ENCODE measurements around the gene SERPINF2.

The SERPINF2 gene

DNA sequence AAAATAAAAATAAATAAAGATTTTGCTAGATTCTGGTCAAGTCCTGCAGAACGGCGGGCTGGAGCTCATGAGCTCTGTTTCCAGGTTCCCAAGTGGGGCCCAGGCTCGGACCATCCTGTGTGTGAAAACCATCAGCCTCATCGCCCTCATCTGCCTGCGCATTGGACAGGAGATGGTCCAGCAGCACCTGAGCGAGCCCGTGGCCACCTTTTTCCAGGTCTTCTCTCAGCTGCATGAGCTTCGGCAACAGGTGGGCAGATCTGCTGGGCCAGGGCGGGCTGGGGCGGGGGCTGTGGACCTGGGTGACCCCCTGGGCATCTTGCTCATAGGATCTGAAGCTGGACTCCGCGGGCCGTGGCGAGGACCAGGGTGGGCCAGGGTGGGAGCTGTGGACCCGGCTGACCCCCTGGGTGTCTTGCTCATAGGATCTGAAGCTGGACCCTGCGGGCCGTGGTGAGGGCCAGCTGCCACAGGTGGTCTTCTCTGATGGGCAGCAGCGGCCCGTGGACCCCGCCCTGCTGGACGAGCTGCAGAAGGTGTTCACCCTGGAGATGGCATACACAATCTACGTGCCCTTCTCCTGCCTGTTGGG is 10.3 kb upstream of the SERPINF2 start:
- no peak overlapping the region for H3K27ac ChIP-seq
- TF ChIP-seq ZFX (IDR thresholded peaks at IDR 0.05; ENCODE audit: borderline replicate concordance): no peak
- TF ChIP-seq, protein P1, sequence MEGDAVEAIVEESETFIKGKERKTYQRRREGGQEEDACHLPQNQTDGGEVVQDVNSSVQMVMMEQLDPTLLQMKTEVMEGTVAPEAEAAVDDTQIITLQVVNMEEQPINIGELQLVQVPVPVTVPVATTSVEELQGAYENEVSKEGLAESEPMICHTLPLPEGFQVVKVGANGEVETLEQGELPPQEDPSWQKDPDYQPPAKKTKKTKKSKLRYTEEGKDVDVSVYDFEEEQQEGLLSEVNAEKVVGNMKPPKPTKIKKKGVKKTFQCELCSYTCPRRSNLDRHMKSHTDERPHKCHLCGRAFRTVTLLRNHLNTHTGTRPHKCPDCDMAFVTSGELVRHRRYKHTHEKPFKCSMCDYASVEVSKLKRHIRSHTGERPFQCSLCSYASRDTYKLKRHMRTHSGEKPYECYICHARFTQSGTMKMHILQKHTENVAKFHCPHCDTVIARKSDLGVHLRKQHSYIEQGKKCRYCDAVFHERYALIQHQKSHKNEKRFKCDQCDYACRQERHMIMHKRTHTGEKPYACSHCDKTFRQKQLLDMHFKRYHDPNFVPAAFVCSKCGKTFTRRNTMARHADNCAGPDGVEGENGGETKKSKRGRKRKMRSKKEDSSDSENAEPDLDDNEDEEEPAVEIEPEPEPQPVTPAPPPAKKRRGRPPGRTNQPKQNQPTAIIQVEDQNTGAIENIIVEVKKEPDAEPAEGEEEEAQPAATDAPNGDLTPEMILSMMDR (IDR thresholded peaks at IDR 0.05): no peak

DNA sequence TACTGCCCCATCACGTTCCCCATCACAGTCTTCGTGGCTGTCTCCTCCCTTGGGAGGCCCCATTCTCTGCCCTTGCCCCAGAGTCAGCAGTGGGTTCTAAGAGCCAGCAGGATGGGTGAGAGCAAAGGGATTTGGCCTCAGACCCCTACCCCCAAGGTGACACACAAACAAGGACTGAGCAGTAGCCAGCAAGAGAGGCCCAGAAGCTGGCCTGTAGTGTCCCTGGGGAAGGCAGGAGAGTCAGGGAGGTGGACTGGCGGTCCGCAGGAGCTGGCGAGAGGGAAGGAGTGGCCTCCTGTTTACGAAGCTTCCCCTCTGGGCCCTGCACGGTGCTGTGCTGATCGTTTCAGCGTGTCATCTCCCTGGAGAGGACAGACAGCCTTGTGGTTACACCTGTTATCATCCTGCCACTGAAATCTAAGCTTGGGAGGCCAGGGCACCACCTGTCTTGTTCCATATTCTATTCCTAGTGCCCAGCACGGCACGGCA is 9.8 kb upstream of the SERPINF2 start:
- H3K27ac ChIP-seq: no peak overlapping the region

DNA sequence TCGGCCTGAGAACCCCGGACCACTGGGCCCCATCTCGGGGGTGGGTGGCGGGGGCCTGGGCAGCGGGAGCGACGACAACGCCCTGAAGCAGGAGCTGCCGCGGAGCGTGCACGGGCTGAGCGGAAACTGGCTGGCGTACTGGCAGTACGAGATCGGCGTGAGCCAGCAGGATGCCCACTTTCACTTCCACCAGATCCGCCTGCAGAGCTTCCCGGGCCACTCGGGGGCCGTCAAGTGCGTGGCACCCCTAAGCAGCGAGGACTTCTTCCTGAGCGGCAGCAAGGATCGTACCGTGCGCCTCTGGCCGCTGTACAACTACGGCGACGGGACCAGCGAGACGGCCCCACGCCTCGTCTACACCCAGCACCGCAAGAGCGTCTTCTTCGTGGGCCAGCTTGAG is 8.9 kb upstream of the SERPINF2 start:
- H3K27ac ChIP-seq: no peak overlapping the region
- TF ChIP-seq, protein P1 (IDR thresholded peaks at IDR 0.05): no peak
- TF ChIP-seq ZFX (IDR thresholded peaks at IDR 0.05; ENCODE audit: borderline replicate concordance): no peak

More for the DNA sequence above, 9.8 kb upstream of the SERPINF2 start:
- no peak for TF ChIP-seq ZFX (IDR thresholded peaks at IDR 0.05; ENCODE audit: borderline replicate concordance)
- TF ChIP-seq, protein P1 (IDR thresholded peaks at IDR 0.05): no peak

DNA sequence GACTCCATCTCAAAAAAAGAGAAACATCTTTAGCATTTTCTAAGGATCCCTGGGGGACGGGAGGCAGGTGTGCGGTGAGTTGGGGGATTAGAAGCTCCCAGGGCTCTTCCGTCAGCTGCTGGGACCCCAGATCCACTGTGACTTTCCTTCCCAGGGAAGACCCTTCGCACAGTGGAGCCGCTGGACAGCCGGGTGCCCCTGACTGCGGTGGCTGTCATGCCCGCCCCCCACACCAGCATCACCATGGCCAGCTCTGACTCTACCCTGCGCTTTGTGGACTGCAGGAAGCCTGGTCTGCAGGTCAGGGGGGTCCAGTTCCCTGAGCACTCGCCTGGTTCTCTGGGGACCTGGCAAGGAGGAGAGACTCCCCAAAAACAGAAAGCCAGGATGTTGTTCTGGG is 7.3 kb upstream of the SERPINF2 start:
- no peak for TF ChIP-seq ZFX (IDR thresholded peaks at IDR 0.05; ENCODE audit: borderline replicate concordance)
- TF ChIP-seq, protein P1 (IDR thresholded peaks at IDR 0.05): no peak
- no peak overlapping the region for H3K27ac ChIP-seq

DNA sequence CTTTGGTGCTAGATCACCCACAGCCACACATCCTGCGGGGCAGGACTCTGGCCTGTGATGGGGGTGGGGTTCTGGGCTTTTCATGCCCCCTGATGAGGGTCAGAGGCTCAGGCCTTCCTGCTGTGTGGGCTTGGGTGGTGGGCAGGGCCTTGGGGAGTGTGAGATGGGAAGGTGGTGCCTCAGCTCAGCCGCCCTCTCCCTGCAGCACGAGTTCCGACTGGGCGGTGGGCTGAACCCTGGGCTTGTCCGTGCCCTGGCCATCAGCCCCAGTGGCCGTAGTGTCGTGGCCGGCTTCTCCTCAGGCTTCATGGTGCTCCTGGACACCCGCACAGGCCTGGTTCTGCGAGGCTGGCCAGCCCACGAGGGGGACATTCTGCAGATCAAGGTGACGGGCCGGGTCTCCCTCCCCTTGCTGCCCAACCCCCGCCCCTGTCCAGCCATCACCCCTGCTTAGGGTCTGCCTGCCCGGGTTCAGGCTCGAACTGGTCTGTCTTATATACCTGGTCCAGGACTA is 6.8 kb upstream of the SERPINF2 start:
- H3K27ac ChIP-seq: no peak overlapping the region

DNA sequence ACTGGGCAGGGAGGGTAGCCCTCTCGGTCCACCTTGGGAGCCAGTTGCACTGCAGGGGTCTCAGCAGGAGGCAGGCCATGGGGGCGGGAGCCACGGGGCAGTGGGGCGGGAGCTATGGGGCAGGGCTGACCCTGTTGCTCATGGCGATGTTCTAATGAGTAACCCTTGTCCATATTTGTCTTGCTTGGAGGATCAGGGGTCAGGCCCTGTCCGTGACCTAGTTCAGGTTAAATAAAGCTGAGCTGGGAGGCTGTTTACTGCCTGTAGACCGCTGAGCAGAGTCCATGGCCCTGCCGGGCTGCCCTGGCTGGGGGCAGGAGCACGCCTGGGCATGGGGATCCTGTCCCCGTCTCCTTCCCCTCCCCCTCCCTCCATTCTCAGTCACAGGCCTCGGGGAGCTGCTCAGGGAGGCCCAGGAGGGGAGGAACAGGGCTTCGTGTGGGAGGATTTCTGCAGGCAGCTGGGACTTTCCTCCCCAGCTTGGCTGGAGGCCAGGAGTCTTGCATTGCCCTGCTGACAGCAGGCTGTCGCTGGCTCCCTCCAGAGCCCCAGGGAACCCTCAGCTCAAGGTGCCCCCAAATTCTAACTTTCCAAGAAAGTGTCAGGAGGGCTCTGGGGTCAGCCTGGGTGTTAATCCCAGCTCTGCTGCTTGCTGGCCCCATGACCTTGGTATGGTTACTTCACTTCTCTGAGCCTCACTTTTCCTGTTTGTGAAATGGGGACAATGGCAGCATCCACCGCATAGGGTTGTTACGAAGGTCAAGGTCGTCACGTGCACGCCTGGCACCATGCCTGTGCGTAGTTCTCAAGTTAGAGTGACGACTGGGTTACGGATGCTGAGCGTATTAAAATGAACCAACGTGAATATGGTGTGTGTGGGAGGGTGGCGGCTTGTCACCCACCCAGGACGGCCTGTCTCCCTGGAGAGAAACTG is 6.1 kb upstream of the SERPINF2 start:
- no peak overlapping the region for H3K27ac ChIP-seq
- TF ChIP-seq ZFX (IDR thresholded peaks at IDR 0.05; ENCODE audit: borderline replicate concordance): no peak
- TF ChIP-seq, protein P1 (IDR thresholded peaks at IDR 0.05): no peak

More for the DNA sequence above, 6.8 kb upstream of the SERPINF2 start:
- TF ChIP-seq, protein P1 (IDR thresholded peaks at IDR 0.05): no peak
- no peak for TF ChIP-seq ZFX (IDR thresholded peaks at IDR 0.05; ENCODE audit: borderline replicate concordance)

Measured in 22Rv1 (cell line).